ENCODE measurements around the gene ALKBH3. TPM values are rescaled to one million over a fixed set of nuclear protein-coding genes. Genes with fewer than 3 reads are reported as not detected.

The ALKBH3 gene
- total RNA-seq, 1 experiment from 2014 or later = 36.7 TPM

GRCh38 chr11:43920598-43921419 is 40.2 kb downstream of the ALKBH3 start (continued):
- TF ChIP-seq TCF7L2 (IDR thresholded peaks at IDR 0.05; ENCODE audit: borderline replicate concordance, extremely low read depth, insufficient read depth, insufficient read length) = no peak
- TF ChIP-seq YY1 (IDR thresholded peaks at IDR 0.05; ENCODE audit: extremely low read depth, insufficient replicate concordance, low read depth, low read length) = no peak
- TF ChIP-seq SRF (IDR thresholded peaks at IDR 0.05; ENCODE audit: low read depth) = peak; percentile 61; the same call in 1 of the 2 replicates

- H3K4me2 ChIP-seq (ENCODE audit: low read length) = no peak overlapping the region
- H3K79me2 ChIP-seq (ENCODE audit: insufficient read depth, low read length) = no peaks in the 10 kb centered on the region
- POLR2A ChIA-PET = no interaction called here
- BruUV-seq (replicated peaks) = no TSS peak
- no peak overlapping the region for H3K9ac ChIP-seq (ENCODE audit: low read length)
- no peaks in the 10 kb centered on the region for H3K9me2 ChIP-seq (ENCODE audit: insufficient read depth)
- CTCF ChIA-PET = no interaction called here
- TF ChIP-seq ZBTB33 (IDR thresholded peaks at IDR 0.05; ENCODE audit: extremely low read depth, insufficient replicate concordance, low read length) = no peak
- TF ChIP-seq CBX3 (IDR thresholded peaks at IDR 0.05; ENCODE audit: low read depth) = no peak
- no peak for TF ChIP-seq YY1 (IDR thresholded peaks at IDR 0.05; ENCODE audit: extremely low read depth, insufficient replicate concordance, low read depth, low read length)
- TF ChIP-seq EGR1 (IDR thresholded peaks at IDR 0.05; ENCODE audit: low read depth) = no peak
- TF ChIP-seq EZH2phosphoT487 (IDR thresholded peaks at IDR 0.05; ENCODE audit: borderline replicate concordance) = no peak
- no peak for TF ChIP-seq ZFX (IDR thresholded peaks at IDR 0.05)
- no peak for TF ChIP-seq SRF (IDR thresholded peaks at IDR 0.05; ENCODE audit: low read depth)
- intact Hi-C loops (cut with micrococcal nuclease) = no loop called here
- no peak overlapping the region for H3K4me3 ChIP-seq (replicated peaks in 1 of 2; ENCODE audit: low read depth in 1 of 2, low read length in 2 of 2)
- no peaks in the 10 kb centered on the region for H4K20me1 ChIP-seq (ENCODE audit: insufficient read depth)
- RAD21 ChIA-PET (ENCODE audit: low non-redundant PET in 1 of 2, low total read pairs in 2 of 2, uncharacterized antibody in 2 of 2, unreplicated experiment in 2 of 2) = no interaction called here
- no peaks in the 10 kb centered on the region for H3K36me3 ChIP-seq (ENCODE audit: control insufficient read depth in 1 of 2, insufficient read depth in 2 of 2, low read length in 2 of 2)
- ATAC-seq (no peak), DNase-seq (ENCODE audit: low read depth, low spot score) (no peak)
- H3K9me3 ChIP-seq (ENCODE audit: control insufficient read depth in 1 of 2, insufficient read depth in 1 of 2, low read depth in 1 of 2, low read length in 2 of 2) = no peaks in the 10 kb centered on the region
- no peak overlapping the region for H3K27ac ChIP-seq (ENCODE audit: low read depth, low read length)
- no peaks in the 10 kb centered on the region for H3K27me3 ChIP-seq (ENCODE audit: insufficient read depth, low read length)
- H3K4me1 ChIP-seq (ENCODE audit: control insufficient read depth in 1 of 2, insufficient read depth in 2 of 2, low read length in 2 of 2) = peaks cover 0 to 21% of the 10 kb centered on the region in 2 experiments; a peak in 2 of 4 replicates
- H2AFZ ChIP-seq (ENCODE audit: low read depth, low read length, poor library complexity, severe bottlenecking) = no peak overlapping the region
Measured at GRCh38 chr11:43921561-43922294, 41.1 kb downstream of the ALKBH3 start.
